GM12878 (cell line): Measurements from ENCODE around the gene RECQL5. TPM values are rescaled to one million over a fixed set of nuclear protein-coding genes. Genes with fewer than 3 reads are reported as not detected.
A peak's percentile ranks its signal among the peaks of the same experiment; 100 is the strongest.

ENCODE experiments used
- ASH2L ChIP-seq: fragments of 300-600, 200-600 bp; sonication (generic); IDR thresholded peaks from 2 replicates; pipeline ENCODE4 v1.6.1; 2017; ENCODE audit warnings: low read depth, mild to moderate bottlenecking, borderline replicate concordance
- CBX5 ChIP-seq: sonication (generic); IDR thresholded peaks from 2 replicates; pipeline ENCODE4 v1.6.1; 2016; ENCODE audit warnings: low read depth, moderate library complexity, mild to moderate bottlenecking, inconsistent platforms
- EED ChIP-seq: sonication (generic); IDR thresholded peaks from 2 replicates; pipeline ENCODE4 v1.6.1; 2016; ENCODE audit warnings: antibody characterized with exemption, low read depth
- ETV6 ChIP-seq, 2 experiments: fragments of 450-650 bp in 1 of 2; IDR thresholded peaks in 1 of 2; conservative IDR thresholded peaks in 1 of 2; 2 replicates each; pipeline ENCODE4 v1.6.1; 2014; ENCODE audit warnings: antibody characterized with exemption in 1 of 2, borderline replicate concordance in 1 of 2, low read depth in 1 of 2, mild to moderate bottlenecking in 1 of 2, moderate library complexity in 1 of 2
- EZH2 ChIP-seq: IDR thresholded peaks from 2 replicates; pipeline ENCODE4 v1.6.1; 2012; ENCODE audit warnings: low read depth, mild to moderate bottlenecking, control low read depth, inconsistent platforms, low read length, borderline replicate concordance; ENCODE audit not compliant: control insufficient read depth
- KLF5 ChIP-seq: fragments of 450-650 bp; IDR thresholded peaks from 2 replicates; pipeline ENCODE4 v1.6.1; 2014; ENCODE audit warnings: mild to moderate bottlenecking; ENCODE audit not compliant: partially characterized antibody
- LARP7 ChIP-seq: fragments of 450-650 bp; IDR thresholded peaks from 2 replicates; pipeline ENCODE4 v1.6.1; 2017; ENCODE audit warnings: mild to moderate bottlenecking
- NR2C1 ChIP-seq: fragments of 450-650 bp; IDR thresholded peaks from 2 replicates; pipeline ENCODE4 v1.6.1; 2017; ENCODE audit warnings: antibody characterized with exemption, mild to moderate bottlenecking, moderate library complexity
- RAD51 ChIP-seq: fragments of 450-650 bp; IDR thresholded peaks from 2 replicates; pipeline ENCODE4 v1.6.1; 2016; ENCODE audit warnings: moderate library complexity, mild to moderate bottlenecking, inconsistent platforms
- RCOR1 ChIP-seq: conservative IDR thresholded peaks from 2 replicates; pipeline ENCODE4 v1.6.1; 2012; ENCODE audit warnings: low read depth, low read length, improper control_type of control experiment
- RELA ChIP-seq: fragments of 450-650 bp; IDR thresholded peaks from 2 replicates; pipeline ENCODE4 v1.8.0; 2014; ENCODE audit warnings: borderline replicate concordance; ENCODE audit not compliant: partially characterized antibody
- SIX5 ChIP-seq: IDR thresholded peaks from 2 replicates; pipeline ENCODE4 v1.6.1; 2011; ENCODE audit warnings: mild to moderate bottlenecking, low read depth, low read length, moderate library complexity; ENCODE audit not compliant: severe bottlenecking
- SMAD1 ChIP-seq: fragments of 450-650 bp; IDR thresholded peaks from 2 replicates; pipeline ENCODE4 v1.6.1; 2018; ENCODE audit warnings: mild to moderate bottlenecking, low read depth; ENCODE audit not compliant: partially characterized antibody
- TAF1 ChIP-seq: IDR thresholded peaks from 2 replicates; pipeline ENCODE4 v1.6.1; 2011; ENCODE audit warnings: mild to moderate bottlenecking, low read depth, low read length, borderline replicate concordance
- polyA plus RNA-seq, 11 experiments: library from polyadenylated mRNA; depleted of rRNA in 4 of 11; unstranded in 6 of 11; stranded (reverse) in 5 of 11; fragments of >200 nt; fragmentation: Nextera tagmentation in 4 of 11; fragmentation: Illumina TruSeq in 1 of 11; extraction: Ambion mirVana in 4 of 11; extraction: Trizol in 1 of 11; gene quantifications; 1 replicate in 1 of 11; 2 replicates in 10 of 11; pipeline versions ENCODE4 v1.2.1 to v1.2.3, GENCODE V29; 2011 to 2016; ENCODE audit warnings: inconsistent platforms in 2 of 11, missing spikeins in 2 of 11, low read depth in 1 of 11
- total RNA-seq, 4 experiments: library from RNA; depleted of rRNA in 3 of 4; stranded (reverse); fragments of >200 nt in 3 of 4; fragmentation: Illumina TruSeq in 1 of 4; extraction: Trizol in 1 of 4; gene quantifications; 2 replicates each; pipeline versions ENCODE4 v1.2.1 to v1.2.3, GENCODE V29; 2013 to 2021
- TF ChIP-seq, protein P1 (sequence below): IDR thresholded peaks from 2 replicates; pipeline ENCODE4 v1.6.1; 2012; ENCODE audit warnings: low read length, inconsistent platforms
- TF ChIP-seq, protein P2 (sequence below): fragments of 450-650 bp; IDR thresholded peaks from 2 replicates; pipeline ENCODE4 v1.6.1; 2018; ENCODE audit warnings: borderline replicate concordance, mild to moderate bottlenecking; ENCODE audit not compliant: partially characterized antibody
- TF ChIP-seq, protein P3 (sequence below): fragments of 450-650 bp; IDR thresholded peaks from 2 replicates; pipeline ENCODE4 v1.6.1; 2016; ENCODE audit warnings: mild to moderate bottlenecking
- TF ChIP-seq, protein P4 (sequence below): fragments of 450-650 bp; IDR thresholded peaks from 2 replicates; pipeline ENCODE4 v1.6.1; 2017; ENCODE audit warnings: mild to moderate bottlenecking
- TF ChIP-seq, protein P5 (sequence below): fragments of 450-650 bp; IDR thresholded peaks from 2 replicates; pipeline ENCODE4 v1.6.1; 2017; ENCODE audit warnings: mild to moderate bottlenecking, low read depth, inconsistent platforms; ENCODE audit not compliant: poor library complexity, severe bottlenecking

RECQL5 gene
- total and polyA plus RNA-seq, 10 of the 15 experiments (the other 5 are each of a cell fraction or from before 2014, with no cell fraction given): 3.6 to 30.6 (median 20.1) TPM

DNA sequence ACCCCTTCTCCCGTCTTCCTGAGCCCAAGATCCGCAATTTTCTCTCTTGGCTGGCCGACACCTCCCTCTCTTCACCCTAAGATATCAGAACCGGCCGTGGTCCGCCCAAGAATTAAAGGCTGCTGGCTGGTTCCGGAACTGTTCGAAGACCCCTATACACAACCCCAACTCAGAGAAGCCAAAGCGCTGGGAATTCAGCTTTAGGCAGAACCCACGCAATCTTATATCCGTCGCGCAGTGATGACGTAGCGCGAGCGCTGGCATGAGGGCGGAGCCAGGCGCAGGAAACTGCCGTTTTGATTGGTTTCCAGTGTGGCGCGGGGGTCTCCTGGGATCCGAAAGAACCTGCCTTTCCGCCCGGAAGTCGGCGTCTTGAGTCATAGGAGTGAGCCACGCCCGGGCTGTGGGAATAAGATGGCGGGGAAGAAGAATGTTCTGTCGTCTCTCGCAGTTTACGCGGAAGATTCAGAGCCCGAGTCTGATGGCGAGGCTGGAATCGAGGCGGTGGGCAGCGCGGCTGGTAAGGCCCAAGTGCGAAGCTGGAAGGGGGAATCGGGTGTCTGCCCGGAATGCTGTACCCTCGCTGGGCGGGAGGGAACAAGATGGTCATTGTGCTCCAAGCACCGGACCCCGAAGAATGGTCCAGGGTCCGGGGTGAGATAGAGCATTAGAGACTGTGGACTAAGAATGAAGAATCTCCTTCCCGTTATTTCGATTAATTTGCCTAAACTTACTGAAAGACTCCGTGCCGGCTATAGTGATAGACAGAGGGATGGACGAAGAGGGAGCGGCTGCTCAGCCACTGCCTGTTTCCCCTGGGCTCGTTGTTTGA is at the start of gene RECQL5, which contains the start of gene SAP30BP (continued):
- TF ChIP-seq ETV6 (conservative IDR thresholded peaks at IDR 0.05 in 1 of 2, IDR thresholded peaks at IDR 0.05 in 1 of 2; ENCODE audit: borderline replicate concordance in 1 of 2, low read depth in 1 of 2) (0 out of 4 replicates have a peak, but pooled peaks of 1 of the 2 experiments have one; percentile 5), RCOR1 (no peak), RAD51 (peak; percentile 56), KLF5 (peak; percentile 68), TAF1 (peak; percentile 72; the same call in 1 of the 2 replicates), EZH2 (no peak), ASH2L (no peak), SIX5 (peak; percentile 25), RELA (no peak), LARP7 (peak; percentile 55; the same call in 1 of the 2 replicates), NR2C1 (peak; percentile 67), EED (no peak), SMAD1 (no peak), CBX5 (no peak)
- TF ChIP-seq, protein P1, sequence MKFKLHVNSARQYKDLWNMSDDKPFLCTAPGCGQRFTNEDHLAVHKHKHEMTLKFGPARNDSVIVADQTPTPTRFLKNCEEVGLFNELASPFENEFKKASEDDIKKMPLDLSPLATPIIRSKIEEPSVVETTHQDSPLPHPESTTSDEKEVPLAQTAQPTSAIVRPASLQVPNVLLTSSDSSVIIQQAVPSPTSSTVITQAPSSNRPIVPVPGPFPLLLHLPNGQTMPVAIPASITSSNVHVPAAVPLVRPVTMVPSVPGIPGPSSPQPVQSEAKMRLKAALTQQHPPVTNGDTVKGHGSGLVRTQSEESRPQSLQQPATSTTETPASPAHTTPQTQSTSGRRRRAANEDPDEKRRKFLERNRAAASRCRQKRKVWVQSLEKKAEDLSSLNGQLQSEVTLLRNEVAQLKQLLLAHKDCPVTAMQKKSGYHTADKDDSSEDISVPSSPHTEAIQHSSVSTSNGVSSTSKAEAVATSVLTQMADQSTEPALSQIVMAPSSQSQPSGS: no peak
- TF ChIP-seq, protein P2, sequence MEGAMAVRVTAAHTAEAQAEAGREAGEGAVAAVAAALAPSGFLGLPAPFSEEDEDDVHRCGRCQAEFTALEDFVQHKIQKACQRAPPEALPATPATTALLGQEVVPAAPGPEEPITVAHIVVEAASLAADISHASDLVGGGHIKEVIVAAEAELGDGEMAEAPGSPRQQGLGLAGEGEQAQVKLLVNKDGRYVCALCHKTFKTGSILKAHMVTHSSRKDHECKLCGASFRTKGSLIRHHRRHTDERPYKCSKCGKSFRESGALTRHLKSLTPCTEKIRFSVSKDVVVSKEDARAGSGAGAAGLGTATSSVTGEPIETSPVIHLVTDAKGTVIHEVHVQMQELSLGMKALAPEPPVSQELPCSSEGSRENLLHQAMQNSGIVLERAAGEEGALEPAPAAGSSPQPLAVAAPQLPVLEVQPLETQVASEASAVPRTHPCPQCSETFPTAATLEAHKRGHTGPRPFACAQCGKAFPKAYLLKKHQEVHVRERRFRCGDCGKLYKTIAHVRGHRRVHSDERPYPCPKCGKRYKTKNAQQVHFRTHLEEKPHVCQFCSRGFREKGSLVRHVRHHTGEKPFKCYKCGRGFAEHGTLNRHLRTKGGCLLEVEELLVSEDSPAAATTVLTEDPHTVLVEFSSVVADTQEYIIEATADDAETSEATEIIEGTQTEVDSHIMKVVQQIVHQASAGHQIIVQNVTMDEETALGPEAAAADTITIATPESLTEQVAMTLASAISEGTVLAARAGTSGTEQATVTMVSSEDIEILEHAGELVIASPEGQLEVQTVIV: peak; percentile 79
- TF ChIP-seq, protein P3, sequence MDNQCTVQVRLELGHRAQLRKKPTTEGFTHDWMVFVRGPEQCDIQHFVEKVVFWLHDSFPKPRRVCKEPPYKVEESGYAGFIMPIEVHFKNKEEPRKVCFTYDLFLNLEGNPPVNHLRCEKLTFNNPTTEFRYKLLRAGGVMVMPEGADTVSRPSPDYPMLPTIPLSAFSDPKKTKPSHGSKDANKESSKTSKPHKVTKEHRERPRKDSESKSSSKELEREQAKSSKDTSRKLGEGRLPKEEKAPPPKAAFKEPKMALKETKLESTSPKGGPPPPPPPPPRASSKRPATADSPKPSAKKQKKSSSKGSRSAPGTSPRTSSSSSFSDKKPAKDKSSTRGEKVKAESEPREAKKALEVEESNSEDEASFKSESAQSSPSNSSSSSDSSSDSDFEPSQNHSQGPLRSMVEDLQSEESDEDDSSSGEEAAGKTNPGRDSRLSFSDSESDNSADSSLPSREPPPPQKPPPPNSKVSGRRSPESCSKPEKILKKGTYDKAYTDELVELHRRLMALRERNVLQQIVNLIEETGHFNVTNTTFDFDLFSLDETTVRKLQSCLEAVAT: peak; percentile 57; the same call in 1 of the 2 replicates
- TF ChIP-seq, protein P4, sequence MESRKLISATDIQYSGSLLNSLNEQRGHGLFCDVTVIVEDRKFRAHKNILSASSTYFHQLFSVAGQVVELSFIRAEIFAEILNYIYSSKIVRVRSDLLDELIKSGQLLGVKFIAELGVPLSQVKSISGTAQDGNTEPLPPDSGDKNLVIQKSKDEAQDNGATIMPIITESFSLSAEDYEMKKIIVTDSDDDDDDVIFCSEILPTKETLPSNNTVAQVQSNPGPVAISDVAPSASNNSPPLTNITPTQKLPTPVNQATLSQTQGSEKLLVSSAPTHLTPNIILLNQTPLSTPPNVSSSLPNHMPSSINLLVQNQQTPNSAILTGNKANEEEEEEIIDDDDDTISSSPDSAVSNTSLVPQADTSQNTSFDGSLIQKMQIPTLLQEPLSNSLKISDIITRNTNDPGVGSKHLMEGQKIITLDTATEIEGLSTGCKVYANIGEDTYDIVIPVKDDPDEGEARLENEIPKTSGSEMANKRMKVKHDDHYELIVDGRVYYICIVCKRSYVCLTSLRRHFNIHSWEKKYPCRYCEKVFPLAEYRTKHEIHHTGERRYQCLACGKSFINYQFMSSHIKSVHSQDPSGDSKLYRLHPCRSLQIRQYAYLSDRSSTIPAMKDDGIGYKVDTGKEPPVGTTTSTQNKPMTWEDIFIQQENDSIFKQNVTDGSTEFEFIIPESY: no peak
- TF ChIP-seq, protein P5, sequence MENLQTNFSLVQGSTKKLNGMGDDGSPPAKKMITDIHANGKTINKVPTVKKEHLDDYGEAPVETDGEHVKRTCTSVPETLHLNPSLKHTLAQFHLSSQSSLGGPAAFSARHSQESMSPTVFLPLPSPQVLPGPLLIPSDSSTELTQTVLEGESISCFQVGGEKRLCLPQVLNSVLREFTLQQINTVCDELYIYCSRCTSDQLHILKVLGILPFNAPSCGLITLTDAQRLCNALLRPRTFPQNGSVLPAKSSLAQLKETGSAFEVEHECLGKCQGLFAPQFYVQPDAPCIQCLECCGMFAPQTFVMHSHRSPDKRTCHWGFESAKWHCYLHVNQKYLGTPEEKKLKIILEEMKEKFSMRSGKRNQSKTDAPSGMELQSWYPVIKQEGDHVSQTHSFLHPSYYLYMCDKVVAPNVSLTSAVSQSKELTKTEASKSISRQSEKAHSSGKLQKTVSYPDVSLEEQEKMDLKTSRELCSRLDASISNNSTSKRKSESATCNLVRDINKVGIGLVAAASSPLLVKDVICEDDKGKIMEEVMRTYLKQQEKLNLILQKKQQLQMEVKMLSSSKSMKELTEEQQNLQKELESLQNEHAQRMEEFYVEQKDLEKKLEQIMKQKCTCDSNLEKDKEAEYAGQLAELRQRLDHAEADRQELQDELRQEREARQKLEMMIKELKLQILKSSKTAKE: no peak
